CD4-positive, alpha-beta T cell treated with Interleukin-21 for 1 hour (primary cell): ENCODE results near the gene SMC6.

ENCODE experiments used
- DNase-seq: peaks from one replicate; pipeline ENCODE4 v3.0.0-alpha.2; 2020

Gene SMC6

DNA sequence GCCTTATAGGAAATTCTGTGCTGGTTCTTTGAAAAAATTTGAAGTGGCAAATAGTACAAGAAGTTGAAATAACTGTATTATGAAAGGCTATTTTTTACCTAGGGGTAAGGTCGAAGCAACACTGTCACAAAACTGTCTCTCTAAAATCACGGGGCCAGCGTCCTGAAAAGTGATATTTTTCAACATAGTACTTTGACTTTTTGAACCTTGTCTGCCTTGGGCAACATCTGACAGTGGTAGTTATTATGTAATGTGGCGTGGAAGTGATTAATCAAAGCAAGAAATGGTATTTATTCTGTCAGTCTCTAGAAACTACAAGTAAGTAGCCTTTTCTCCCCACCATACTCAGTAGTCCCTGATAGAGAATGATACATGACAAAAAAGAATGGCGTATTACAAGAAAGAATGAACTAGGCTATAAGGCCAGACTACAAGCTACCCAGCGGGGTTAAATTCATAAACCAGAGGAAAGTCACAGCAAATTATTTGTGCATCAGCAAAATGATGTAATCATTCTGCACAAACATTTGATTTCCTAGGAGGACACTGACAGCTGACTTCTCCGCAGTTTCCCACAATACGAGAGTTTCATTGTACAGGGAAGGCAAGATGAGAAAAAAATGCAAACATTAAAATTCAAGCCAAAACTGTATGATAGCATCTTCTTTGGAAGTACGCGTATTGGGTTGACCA lies 10.2 kb upstream of the SMC6 start:
- DNase-seq: no peak

DNA sequence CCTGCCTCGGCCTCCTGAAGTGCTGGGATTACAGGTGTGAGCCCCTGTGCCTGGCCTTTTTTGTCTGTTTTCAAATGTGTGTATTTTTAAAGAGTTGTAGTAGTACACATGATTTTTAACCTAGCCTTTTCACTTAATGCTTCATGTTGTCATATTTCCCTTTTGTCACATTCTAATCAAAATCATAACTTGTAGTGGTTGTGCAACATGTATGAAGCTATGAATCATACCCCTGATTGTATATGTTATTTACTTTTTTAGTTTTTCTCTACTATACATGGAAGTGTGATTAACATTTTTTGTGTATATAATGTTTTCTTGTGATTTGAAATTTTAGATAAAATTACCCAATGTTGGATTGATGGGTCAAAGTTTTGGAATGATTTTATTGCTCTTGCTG lies 8.8 kb upstream of the SMC6 start:
- DNase-seq: no peak

DNA sequence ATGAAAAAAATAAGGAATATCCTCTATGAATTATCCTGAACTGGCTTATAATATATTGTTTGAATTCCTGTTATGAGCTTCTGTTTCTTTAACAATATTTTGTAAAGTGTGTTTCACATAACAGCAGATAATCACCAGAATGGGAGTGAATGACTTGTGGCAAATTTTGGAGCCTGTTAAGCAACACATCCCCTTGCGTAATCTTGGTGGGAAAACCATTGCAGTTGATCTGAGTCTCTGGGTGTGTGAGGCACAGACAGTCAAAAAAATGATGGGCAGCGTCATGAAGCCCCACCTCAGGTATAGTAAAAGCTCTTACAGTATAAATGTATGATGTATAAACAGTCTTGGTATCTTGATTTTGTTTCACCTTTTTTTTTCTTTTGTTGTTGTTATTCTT lies 6.2 kb upstream of the SMC6 start:
- no peak for DNase-seq

DNA sequence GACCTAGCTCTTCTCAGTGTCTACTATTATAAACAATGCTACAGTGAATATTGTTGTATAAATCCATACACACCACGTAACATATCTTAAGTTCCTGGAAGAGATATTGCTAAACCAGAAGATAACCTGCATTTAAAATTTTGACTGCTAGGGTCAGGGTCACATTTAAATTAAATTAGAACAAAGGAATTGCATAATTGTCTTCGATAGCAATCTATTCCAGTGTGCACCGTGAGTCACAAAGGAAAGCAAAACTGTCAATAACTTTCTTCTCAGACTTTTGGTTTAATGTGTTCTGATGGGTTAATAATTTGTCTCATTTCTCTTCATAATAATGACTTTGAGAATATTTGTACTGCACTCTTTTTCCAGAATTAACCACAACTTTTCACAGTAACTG lies 4.5 kb upstream of the SMC6 start:
- DNase-seq: no peak

DNA sequence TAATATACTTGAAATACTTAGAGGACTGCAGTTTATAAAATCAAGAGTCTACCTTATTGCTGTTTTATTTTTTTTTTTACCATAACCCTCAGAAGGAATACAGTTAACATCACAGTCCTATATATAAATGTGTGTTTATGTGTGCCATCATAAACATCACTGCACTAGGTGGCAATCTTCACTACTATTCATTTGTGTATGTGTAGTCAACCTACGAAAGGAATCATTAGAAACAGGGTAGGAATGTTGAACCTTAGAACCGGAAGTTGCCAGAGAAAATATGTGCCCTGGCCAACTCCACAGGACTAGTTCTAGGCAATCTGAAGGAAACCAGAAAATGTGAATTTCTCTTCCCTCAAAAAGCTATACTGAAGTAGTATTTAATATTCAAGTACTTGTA lies 3.7 kb upstream of the SMC6 start:
- DNase-seq: no peak

DNA sequence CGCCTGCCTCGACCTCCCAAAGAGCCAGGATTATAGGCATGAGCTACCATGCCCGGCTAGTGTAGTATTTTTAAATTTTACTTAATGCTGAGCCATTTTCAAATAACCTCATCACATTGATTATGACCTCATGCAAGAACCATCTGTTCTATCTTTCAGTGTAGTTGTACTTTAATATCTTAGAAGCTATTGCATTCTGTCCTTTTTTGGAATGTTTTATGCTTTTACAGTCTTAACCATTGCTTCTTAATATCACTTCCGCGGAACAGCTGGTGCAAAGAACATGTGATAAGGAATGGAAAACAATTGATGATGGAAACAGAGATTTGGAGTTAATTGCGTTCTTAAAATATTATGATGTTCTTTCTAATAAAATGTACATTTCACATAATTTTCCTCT lies 3.1 kb upstream of the SMC6 start:
- no peak for DNase-seq

DNA sequence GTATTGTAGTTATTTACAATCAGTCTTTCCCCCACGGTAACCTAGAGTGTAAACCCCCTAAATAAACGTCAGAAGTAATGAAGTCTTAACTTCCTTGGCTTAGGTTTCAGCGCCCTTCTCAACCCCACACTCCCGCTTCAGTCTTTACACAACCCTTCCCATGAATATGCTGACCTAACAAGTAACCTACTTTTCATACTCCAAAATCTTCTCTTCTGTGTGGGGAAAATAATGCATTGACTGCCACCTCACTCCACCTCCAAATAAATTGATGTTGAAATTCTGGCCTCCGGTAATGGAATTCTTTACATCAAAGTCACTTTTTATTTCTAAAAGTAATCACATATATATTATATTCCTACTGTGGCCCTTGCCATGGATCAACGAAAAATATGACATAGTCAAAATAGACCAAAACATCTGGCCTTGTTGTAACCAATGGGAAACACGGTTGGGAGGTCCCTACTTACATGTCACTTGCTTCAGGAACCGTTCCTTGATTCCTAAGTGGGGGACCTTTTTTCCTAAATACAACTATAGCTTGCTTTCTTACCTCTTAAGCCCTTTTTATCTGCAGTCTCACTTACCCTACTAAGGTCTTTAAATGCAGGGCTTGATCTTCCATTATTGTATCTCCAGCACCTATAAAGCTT lies 1.3 kb upstream of the SMC6 start:
- DNase-seq: peak; percentile 7

DNA sequence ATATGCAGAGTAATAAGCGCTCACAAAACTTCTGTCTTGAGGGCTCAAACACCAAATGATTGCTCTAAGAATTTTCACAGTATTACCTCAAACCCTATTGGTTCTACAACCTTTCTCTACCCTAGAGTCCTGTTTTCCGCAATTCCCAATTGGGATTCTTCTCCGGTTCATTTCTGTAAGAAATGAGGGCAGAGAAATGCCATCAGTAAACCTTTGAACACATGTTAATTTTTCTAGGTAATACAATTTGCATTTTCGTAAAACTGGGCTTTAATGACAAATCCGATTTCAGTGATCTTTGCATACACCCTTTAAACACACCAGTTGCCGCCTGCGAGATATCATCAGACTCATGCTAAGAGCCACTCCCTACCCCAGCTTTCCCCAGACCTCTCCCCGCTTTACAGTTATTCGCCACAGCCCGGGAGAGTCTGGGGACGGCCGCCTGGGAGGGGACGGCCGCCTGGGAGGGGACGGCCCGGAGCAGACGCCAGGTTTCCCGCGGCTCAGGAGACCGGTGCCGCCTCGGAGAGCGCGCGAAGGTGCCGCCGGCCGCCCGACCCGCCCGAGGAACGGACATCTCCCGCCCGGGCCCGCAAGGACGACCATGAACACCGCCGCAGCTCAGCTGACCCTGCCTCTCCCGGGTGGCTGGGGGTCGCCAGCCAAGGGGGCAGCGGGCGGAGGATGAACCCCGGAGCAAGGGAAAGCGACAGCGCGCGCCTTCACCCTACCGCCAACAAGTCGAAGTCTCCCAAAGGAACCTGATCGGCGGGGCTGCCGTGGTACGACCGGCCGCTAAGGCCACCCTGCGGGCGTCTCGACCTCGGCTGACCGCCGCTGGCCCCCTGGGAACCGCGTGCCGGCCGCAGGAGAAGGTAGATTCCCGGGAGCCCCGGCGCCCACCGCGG lies 463 bp downstream of the SMC6 start:
- DNase-seq: peak; percentile 37

DNA sequence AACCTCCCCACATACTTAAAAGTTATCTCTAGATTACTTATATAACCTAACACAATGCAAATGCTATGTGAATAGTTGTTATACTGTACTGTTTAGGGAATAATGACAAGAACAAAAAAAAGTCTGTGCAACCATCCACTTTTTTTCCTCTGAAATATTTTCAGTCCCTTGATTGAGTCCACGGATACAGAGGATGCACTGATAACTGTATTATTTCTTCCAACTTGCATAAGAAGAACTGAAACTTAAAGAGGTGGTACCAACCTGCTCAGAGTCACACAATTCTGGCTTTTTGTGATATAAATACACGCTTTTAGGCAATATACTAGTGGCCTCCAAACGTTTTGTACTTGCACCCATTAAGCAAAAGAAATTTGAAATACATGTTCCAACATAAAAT lies 1.4 kb downstream of the SMC6 start:
- no peak for DNase-seq

DNA sequence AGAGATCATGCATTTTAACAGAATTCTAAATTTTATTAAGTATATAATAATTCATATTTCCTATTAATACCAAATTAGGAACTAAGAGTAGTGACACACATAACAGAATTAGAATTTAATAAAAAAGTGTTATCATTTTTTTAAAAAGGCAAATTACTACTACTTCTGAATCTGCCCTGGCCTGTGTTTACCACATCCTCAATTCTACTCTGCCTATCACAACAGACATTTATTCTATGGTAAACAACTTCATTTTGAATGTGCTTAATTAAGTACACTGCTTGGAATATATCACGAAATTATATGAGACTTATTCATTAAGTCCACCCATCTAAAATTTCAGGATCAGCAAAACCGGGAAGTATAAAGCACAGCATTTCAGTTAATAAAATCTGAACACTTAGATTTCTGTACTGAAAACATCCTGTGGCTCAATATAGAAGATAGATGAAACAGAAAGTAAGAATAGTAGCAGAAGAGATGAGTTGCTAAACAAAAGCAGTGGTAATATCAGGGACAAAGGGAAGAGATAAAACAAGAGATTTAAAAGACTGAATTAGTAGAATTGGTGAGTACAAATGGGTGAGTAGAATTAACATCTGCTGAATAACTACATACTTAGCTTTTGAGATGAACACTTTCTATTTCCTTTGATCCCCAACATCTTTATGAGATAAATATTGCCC lies 3.7 kb downstream of the SMC6 start:
- DNase-seq: peak; percentile 15

DNA sequence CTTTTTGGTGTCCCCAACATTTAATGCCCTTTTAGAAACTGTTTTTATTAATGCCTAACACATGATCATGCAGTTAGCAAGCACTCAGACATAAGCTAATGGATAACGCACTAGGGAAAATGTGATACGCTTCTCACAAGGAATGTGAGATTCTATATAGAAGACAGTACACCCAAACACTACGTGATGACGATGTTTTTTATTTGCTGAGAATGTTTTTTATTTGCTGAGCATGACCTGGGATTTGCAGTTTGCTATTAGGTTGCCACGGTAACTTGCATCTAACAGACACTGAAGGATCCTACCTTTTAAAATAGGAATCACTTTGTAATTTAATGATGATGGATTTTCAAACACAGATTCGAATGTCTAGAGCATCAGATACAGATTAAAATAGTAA lies 4.9 kb downstream of the SMC6 start:
- DNase-seq: no peak

DNA sequence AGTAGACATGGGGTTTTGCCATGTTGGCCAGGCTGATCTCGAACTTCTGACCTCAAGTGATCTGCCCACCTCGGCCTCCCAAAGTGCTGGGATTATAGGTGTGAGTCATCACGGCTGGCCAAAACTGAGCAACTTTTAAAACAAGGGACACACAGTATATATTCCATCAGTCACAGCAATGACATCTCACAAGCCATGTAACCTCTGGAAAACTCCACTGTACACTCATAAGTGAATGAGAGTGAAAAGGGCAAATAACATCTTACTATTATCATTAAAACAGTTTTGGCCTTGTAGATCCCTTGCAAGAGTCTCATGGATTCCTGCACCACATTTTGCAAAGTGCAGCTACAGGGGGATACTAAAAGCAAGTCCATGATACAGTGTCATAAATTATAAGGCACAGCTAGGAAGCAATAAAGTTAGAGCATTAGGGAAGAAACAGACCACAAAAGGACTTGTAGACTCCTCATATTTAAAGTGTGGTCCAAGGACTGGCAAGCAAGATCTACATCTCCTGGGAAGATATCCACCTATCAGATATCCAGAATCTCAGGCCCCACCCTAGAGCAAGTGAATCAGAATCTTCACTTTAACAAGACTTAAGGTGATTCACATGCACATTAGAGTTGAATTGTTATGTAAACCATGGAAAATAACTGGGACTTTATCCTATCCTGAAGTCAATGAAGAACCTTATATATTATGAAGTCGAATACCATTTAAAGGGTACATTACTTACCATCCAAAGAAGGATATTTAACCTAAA lies 5.7 kb downstream of the SMC6 start:
- DNase-seq: no peak

DNA sequence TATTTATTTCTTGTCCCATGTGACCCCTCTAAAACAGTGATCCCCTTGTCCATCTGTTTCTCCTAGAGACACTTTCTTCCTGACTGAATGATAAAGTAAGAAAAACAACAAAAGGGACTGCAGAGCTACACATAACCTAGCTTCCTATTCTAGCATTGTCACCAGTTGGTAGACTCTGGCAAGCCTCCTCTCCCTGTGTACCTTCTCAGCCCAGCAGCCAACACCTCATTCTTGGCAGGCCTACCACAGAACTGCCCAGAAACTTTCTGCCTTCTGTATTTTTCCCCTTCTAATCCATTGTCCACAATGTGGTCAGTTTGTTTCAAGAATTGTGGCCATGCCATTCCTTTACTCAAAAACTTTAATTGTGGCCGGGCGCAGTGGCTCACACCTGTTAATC lies 13.4 kb downstream of the SMC6 start:
- no peak for DNase-seq

DNA sequence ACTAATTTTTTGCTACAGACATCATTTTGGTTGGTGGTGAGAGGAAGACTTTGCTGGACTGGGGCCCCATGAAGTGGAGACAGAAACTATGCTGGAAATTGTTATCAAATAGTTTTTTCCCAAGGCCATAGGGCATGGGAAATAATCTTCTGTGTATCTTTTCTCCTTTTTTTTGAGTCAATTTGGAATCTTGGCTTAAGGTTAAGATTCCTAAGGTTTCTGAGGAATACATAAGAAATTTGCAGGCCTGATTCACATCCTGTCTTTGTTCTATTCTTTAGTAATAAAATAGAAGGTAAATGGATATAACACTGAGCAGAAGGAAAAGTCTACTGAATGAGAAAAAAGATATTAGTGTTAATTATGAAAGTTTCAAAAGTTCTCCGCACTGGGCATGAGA lies 16.6 kb downstream of the SMC6 start:
- no peak for DNase-seq

DNA sequence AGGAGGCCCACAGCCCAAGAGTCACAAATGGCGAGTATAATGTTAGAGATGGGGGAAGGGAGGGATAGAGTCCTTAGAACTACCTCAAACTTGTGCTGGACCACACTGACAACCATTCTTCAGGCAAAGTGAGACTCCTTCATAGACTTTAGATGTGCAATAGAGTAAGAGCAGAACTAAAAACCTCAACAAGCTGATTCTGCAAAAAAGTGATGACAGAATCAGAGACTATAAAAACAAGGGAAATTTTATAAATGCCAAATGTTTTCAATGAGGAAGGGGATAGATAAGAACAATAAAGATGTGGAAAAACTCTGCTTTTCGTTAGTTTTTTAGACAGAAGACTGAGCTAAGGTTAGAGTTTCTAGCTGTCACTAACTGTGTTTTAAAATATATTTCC lies 17.7 kb downstream of the SMC6 start:
- DNase-seq: no peak

DNA sequence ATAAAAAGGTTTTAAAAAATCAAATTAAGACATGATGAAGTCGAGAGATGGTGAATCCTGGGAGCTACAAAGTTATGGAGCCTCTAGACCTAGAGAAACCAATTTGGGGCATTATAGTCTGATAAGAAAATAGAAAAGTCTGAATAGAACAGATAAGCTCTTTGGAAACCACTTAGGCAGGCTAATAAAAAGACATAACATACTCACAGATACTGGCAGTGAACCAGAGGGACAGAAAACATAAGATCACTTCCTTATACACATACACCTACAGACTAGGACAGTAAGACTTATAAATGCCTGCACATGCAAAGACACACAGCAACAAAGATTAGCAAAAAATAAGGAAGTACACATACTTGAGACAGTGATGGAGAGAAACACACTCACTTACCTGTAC lies 20.0 kb downstream of the SMC6 start:
- no peak for DNase-seq

DNA sequence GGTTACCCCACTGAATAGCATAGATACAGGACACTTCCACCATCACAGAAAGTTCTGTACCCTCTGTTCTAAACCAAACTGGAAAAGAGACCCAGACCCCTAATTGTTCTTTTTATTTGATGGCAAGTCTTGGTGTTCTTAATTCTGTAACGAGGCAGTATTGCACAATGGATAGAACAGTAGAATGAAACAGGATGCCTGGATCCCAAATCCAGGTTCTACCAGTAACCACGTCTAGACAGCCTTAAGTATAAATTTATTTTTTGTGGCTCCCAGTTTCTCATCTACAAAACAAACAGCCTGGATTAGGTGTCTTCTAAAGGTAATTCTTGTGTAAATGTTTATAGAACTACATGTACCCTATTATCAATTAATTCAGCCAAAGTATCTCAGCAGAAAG lies 23.7 kb downstream of the SMC6 start:
- no peak for DNase-seq

DNA sequence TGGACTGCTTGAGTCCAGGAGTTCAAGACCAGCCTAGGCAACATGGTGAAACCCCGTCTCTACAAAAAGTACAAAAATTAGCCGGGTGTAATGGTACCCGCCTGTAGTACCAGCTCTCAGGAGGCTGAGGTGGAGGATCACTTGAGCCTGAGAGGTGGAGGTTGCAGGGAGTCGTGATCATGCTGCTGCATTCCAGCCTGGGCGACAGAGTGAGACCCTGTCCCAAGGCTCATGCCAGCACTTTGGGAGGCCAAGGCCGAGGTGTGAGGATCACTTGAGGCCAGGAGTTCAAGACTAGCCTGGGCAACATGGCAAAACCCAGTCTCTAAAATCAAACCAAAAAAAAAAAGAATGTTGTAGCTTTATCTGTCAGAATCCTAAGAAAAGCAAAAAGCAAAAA lies 25.4 kb downstream of the SMC6 start:
- DNase-seq: no peak

DNA sequence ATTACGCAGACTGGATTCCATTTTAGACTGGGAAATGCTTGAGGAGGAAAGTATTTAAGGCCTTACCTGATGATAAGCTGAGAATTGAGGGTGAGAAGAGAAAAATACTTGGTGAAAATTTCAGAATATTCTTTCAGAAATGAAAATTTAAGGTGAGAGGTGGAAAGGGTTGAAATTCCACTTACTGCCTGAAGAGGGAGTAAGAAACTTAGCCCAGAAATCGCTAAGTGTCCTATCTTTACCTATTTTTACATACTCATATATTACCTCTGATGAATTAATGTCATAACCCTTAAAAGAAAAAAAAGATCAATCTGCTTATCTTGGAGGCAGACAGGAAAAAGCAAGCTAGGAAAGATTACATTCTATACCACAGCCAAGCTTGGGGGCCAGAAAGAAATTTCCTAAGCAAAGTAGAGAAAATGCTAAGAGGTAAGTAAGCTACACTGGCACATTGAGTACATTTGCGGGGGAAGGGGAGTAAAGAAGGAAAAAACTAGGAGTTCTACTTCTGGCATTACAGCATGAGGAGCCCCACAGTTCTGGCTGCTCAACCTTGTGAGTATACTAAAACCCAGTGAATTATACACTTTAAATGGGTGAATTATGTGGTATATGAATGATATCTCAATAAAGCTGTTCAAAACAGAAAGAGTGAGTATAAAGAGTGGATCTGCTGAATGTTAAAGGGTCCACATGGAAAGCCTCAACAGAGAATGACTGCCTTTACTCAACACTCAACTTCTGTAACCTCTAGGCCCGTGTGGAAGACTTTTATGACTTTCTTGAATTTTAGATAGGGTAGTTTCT lies 33.8 kb downstream of the SMC6 start:
- peak; percentile 21 for DNase-seq

DNA sequence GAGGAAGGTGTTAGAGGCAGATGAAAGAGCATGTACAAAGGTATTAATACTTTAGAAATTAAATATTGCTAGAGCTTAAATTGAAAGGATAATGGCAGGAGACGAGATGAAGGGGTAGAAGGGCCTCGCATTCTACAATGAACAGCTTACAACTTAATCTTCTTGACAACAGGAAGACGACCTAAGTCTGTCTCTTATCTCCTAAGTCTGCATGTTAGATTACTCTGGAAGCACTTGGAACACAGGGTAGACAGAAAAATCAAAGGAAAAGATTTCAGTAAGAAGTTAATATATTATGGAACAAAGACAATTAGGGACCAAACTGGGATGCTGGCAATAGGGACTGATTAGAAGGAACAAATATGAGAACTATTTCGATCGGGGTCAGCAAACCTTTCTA lies 34.9 kb downstream of the SMC6 start:
- DNase-seq: no peak

DNA sequence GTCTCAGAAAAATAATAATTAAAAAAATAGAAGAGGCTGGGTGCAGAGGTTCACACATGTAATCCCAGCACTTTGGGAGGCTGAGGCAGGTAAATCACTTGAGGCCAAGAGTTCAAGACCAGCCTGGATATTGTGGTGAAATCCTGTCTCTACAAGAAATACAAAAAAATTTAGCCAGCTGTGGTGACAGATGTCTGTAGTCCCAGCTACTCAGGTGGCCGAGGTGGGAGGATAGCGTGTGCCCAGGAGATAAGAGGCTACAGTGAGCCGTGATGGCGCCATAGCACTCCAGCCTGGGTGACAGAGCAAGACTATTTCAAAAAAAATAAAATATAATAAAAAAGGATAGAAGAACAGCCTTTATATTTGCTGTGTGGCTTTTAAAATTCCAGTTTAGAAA lies 35.9 kb downstream of the SMC6 start:
- DNase-seq: no peak

DNA sequence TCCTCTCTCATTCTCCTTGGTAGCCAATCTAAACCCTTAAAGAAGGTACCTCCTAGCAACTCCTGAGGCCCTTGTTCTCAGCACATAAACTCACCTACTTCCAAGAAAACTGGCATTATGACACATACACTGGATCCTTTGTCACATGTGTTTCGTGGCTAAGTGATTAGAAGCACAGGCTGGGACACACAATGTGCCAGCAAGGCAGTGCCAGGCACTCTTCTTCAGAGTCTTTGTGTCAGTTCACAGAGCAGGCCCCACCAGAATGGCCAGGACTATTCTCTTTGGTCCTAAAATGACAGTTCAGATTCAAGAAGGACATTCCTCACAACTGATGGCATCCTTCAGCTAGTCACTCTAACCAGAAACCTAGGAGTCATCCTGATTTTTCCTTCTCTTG lies 40.3 kb downstream of the SMC6 start:
- no peak for DNase-seq
